Left lobe of liver (tissue), 2 donors: Measurements from ENCODE around the gene PRKCE. TPM values are rescaled to one million over a fixed set of nuclear protein-coding genes. Genes with fewer than 3 reads are reported as not detected.
A peak's percentile ranks its signal among the peaks of the same experiment; 100 is the strongest.

Experiments used
- ATAC-seq: fragments of 200-7000 bp; cut with Tn5 transposase; one replicate; pipeline ENCODE4 v1.9.1; 2020; ENCODE audit warnings: mild to moderate bottlenecking, moderate library complexity
- DNase-seq: peaks from one replicate; pipeline ENCODE4 v3.0.0-alpha.2; 2020; ENCODE audit warnings: low spot score
- total RNA-seq: library from RNA; stranded (reverse); gene quantifications from one replicate; pipeline ENCODE4 v1.2.1, GENCODE V29; 2021
- donor health status: DM: no; HTN: no; CAD: no; lungs with moderate emphysema.
- donor health status: DM: no; HTN: yes; CAD: no.

PRKCE gene
- total RNA-seq, 1 donor from 2014 or later: 8.4 TPM

DNA sequence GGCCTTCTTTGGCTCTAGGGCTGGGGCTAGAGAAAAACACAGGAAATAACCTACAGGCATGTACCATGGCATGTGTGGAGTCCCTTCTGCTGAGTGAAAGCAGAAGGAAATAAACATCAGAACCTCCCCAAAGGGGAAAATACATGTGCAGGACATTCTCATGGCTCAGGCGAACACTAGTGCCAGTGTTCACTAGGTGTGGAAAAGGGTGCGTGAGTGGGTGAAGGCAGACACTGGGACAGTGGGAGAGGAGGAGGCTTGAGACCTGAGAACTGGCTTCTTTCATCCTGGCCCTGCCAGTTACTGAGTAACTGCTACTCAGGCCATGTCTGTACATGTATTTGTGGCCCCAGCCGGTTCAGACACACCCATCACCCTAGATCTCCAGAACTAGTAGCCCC is 268.2 kb downstream of the PRKCE start:
- ATAC-seq (no peak), DNase-seq (no peak)

- ATAC-seq (no peak), DNase-seq (no peak)
Measured at GRCh38 chr2:45921921-45922320, 270.4 kb downstream of the PRKCE start.

GRCh38 chr2:45922577-45922988 is 271.1 kb downstream of the PRKCE start:
- ATAC-seq (no peak), DNase-seq (no peak)

DNA sequence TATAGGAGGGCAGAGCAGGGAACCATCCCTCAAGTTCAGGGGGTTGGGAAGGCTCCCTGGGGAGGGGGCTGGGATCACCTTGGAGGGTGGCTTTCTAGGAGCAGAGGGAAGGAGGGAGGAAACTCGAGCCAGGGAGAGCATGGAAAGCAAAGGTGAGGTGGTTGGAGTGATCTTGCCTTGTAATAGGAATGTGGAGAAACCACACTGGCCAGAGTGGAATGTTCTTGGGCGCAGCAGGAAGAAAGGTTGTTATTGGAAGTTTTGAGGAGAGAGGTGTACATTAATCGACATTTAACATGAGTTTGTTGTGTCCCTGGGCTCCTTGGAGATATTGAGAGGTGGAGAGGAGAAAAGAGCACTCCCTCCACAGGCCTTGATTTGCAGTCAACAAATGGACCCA is 272.2 kb downstream of the PRKCE start:
- no peak for ATAC-seq
- DNase-seq: no peak

- ATAC-seq (no peak), DNase-seq (no peak)
Measured at GRCh38 chr2:45925026-45925425, 273.6 kb downstream of the PRKCE start.

- no peak for DNase-seq
- no peak for ATAC-seq
Measured at GRCh38 chr2:45925636-45926366, 274.3 kb downstream of the PRKCE start.

DNA sequence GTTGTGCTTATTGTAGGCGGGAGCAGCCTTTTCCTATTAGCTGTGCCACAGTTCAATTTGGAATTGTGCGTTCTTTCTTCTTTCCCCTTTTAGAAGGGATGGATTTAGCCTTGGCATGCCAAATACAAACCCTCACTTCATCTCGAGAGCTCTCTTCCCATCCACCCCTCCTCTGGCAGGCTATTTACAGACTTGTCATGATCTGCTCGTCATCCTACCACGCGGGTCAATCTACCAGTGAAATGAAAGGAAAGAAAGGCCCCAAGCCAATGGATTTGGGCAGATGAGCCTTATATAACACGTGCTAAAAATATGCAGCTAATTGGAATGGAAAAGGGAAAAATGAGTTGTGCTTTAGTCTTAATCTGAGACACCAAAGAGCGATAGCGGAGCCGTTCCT is 277.5 kb downstream of the PRKCE start:
- ATAC-seq (no peak), DNase-seq (no peak)

GRCh38 chr2:45929674-45930395 is 278.4 kb downstream of the PRKCE start:
- DNase-seq (no peak), ATAC-seq (no peak)

GRCh38 chr2:45930396-45930792 is 278.9 kb downstream of the PRKCE start:
- DNase-seq (no peak), ATAC-seq (no peak)

DNA sequence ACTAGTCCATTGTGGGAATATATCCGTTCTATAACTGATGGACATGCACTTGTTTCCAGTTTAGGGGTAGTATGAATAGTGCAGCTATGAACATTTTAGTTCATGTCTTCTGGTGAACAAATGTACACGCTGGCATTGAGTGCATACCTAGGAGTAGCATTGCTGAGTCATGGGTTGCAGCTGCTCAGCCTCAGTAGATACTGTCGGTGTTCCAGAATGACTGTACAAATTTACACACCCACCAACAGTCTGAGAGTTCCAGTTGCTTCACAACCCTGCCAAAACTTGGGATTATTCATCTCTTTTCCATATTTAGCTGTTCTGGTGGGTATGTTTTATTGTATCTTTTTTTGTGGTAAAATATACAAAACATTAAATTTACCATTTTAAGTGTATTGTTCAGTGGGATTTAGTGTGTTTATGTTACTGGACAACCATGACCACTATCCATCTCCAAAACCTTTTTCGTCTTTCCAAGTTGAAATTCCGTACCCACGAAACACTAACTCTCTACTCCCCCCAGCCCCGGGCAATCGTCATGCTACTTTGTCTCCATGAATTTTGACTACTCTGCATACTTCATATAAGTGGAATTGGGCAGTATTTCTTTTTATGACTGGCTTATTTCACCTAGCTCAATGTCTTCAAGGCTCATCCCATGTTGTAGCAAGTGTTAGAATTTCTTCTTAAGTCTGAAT is 281.0 kb downstream of the PRKCE start:
- no peak for DNase-seq
- ATAC-seq: no peak

- ATAC-seq (peak; percentile 85), DNase-seq (peak; percentile 81)
Measured at GRCh38 chr2:45935791-45936622, 284.5 kb downstream of the PRKCE start.

DNA sequence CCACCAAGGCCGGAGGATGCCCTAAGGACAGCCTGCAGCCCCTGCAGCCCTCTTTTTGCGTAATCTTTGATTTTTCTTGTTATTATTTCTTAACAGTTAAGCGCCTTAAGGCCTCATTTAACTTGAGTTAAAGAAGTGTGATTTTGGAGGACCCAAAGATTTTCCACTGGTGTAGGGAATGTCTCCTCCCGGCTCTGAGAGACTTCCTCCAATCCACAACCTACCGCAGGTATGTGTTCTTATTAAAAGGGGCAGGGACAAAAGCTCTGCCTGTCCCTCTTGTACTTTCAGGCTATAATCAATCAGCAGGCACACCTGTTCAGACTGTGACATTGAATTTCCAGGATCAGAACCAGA is 285.1 kb downstream of the PRKCE start:
- DNase-seq: no peak
- no peak for ATAC-seq

DNA sequence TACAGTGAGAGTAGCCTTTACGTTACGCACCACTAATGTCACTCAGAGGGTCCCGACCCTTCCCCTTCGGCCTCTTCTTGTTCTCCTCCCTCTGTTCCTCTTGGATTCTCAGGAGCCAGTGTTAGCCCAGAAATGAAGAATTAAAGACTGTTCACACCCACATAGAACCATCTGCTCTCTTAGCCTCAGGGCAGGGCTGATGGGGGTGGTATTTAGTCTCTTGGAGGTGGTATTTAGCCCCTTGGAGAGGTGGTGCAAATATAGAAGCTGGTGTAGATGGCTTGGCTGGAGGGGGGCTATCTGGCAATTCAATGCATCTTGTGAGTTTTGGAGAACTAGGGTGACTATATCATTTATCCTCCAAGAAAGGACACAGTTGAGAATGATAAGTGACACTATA is 286.5 kb downstream of the PRKCE start:
- ATAC-seq (no peak), DNase-seq (no peak)

DNA sequence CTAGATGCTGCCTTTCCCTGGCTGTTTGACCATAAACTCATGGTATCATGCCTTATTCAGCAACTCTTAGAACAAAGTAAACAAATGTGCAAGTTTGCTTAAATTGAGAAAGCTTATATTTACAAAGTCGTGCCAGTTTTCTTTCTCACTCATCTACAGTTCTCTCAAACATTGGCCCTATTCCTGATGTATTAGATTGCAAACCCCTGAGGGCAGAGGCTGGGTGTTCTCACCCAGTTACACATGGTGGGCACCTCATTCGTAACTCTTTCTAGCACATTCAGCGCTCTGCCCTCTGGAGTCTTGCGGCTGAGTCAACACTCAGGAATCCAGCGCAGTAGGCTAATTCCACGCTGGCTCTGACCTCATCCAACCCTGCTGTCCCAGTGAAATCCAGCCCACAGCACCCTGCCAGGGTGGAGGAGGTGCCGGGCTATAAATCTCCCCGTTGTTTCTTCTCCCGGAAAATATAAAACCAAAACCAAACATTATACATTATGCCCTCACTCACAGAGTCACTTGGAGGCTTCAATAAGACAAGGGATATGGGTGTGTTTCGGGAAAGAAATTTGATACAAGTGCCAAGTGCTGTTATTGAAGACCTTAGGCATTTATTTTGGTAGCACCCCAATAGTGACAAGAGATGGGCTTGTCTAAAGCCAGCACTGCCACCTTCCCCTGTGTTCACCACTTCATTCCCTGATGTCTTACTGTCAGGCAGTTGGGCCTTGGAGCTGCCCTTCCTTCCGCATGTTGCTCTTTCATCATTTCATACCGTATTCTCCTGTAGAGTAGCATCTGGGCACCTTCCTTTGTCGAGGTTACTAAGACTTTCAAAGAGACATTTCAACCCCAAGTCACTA is 287.4 kb downstream of the PRKCE start:
- ATAC-seq: peak; percentile 87
- DNase-seq: peak; percentile 84

GRCh38 chr2:45941531-45942236 is 290.2 kb downstream of the PRKCE start:
- DNase-seq (no peak), ATAC-seq (no peak)

DNA sequence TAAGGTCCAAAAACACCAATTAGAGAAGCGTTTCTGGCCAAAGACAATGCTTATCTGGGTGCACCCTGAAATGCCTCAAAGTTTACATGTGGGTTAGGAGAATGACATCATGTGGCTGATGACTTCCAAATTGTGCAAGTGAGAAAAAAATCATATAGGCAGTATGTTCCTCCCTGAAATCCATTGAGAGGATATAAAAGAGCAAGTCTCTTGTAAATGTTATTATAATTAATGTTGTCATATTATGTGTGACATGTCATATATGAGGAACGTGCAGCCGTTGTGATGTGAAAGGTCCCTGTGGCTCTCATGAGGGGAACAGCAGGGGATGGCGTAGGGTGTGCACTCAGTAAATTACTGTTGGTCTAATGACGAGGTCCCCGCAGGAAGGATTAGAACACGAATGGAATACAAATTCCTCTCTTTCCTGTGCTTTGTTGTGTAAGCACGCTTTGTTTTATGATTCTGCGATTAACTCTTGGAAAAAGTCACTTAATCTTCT is 290.8 kb downstream of the PRKCE start:
- DNase-seq (no peak), ATAC-seq (no peak)

DNA sequence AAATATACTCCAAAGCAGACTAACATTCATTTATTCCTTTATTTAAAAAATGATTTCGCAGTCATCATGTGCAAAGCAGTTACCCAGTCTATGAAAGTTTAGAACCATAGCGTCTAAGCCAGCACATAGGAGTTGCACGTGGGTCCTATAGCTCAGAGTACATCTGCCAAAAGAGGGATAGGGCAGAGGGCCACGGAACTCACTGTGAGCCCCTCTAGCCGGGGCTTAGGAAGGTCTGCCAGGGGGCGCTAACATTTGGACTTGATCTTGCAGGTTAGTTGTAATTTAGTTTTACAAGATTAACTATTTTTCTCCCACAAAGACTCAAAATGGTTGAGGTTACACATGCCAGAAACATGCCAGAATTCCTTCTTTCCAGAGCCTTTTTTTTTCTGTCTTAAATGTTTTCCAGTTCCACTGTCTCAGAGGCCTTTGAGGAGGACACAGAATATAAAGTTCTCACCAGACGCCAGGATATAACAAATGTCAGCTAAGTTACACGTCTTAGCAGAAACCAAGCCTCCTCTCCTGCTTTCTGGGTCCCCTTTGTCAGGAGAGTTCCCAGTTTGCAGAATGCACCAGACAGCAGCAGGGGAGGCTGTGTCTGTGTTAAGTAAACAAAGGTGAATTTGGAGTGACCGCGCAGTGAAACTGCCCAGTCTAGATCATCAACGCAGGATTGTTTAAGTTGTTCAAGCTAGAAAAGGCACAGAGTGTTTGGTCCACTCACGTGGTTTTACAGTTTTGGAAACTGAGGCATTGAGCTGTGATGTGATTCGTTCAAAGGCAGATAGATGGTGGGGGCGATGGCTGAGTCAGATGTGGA is 292.0 kb downstream of the PRKCE start:
- no peak for ATAC-seq
- no peak for DNase-seq

DNA sequence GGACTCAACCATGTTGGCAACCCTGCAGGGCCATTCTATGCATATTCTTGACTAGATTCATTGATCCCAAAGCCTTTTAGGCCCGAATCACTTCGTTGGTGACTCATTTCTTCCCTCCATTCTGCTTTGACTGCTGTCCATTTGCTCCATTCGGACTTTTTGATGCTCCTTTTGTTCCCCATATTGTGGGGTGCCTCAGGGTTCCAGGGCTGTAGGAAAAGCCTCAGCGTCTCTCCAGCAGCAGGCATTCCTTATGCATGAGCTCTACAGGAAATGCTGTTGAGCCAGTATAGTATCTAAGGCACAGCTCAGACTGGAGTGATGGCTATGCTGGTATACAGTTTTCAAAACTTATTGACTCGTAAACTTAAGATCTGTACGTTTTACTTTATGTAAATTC is 292.6 kb downstream of the PRKCE start:
- DNase-seq: no peak
- ATAC-seq: no peak
